Measurements from ENCODE around the gene LRBA. TPM values are rescaled to one million over a fixed set of nuclear protein-coding genes. Genes with fewer than 3 reads are reported as not detected.
"Not testable (repeated sequence)": the region's sequence is repeated elsewhere in the genome, so short reads cannot be mapped to it uniquely, and the experiment has no call there.

LRBA gene
- total and polyA plus RNA-seq, 12 donors, result 6.2 to 31.2 (median 23.9) TPM

DNA sequence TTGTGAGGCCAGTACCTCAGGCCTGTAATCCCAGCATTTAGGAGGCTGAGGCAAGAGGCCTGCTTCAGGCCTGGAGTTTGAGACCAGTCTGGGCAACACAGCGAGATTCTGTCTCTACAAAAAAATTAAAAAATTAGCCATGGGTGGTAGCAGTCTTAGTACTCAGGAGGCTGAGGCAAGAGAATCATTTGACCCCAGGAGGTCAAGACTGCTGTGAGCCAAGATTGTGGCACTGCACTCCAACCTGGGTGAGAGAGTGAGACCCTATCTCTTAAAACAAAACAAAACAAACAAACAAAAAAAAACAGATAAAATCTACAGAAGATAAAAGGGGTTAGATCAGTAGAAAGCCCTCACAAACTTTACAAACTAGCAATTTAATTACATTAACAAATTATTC, 352.4 kb downstream of the LRBA start:
- Histone ChIP-seq H3K36me3 (peaks cover 0 to 3% (median 0%) of the 10 kb centered on the region in 9 donors), H3K27me3 (no peaks in the 10 kb centered on the region), H3K9me3 (no peaks in the 10 kb centered on the region), H3K27ac (no peak overlapping the region), H3K4me3 (no peak overlapping the region), H3K4me1 (no peaks in the 10 kb centered on the region)
- intact Hi-C loops (cut with DNase I), result no loop called here
- 96% methylated on average over 1 of the region's 1 CpG for WGBS, 2 donors
- ATAC-seq (no peak), DNase-seq (no peak)
- TF ChIP-seq, protein P1, sequence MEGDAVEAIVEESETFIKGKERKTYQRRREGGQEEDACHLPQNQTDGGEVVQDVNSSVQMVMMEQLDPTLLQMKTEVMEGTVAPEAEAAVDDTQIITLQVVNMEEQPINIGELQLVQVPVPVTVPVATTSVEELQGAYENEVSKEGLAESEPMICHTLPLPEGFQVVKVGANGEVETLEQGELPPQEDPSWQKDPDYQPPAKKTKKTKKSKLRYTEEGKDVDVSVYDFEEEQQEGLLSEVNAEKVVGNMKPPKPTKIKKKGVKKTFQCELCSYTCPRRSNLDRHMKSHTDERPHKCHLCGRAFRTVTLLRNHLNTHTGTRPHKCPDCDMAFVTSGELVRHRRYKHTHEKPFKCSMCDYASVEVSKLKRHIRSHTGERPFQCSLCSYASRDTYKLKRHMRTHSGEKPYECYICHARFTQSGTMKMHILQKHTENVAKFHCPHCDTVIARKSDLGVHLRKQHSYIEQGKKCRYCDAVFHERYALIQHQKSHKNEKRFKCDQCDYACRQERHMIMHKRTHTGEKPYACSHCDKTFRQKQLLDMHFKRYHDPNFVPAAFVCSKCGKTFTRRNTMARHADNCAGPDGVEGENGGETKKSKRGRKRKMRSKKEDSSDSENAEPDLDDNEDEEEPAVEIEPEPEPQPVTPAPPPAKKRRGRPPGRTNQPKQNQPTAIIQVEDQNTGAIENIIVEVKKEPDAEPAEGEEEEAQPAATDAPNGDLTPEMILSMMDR (IDR thresholded peaks at IDR 0.05), result no peak

DNA sequence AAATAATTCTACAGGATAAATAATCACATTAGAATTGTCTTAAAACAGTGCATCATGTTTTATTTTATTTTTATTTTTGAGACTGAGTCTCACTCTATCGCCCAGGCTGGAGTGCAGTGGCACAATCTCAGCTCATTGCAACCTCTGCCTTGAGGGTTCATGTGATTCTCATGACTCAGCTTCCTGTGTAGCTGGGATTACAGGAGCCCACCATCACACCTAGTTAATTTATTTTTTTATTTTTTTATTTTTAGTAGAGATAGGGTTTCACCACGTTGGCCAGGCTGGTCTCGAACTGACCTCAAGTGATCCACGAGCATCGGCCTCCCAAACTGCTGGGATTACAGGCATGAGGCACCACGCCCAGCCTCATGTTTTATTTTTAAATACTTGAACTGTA, 353.5 kb downstream of the LRBA start:
- intact Hi-C loops (cut with DNase I); DNase-seq; H3K36me3 ChIP-seq; H3K9me3 ChIP-seq; ATAC-seq; H3K27me3 ChIP-seq; H3K27ac ChIP-seq; H3K4me3 ChIP-seq; H3K4me1 ChIP-seq: not testable (repeated sequence)
- WGBS, 2 donors, result 90 to 91% methylated on average over 6 of the region's 6 CpGs

DNA sequence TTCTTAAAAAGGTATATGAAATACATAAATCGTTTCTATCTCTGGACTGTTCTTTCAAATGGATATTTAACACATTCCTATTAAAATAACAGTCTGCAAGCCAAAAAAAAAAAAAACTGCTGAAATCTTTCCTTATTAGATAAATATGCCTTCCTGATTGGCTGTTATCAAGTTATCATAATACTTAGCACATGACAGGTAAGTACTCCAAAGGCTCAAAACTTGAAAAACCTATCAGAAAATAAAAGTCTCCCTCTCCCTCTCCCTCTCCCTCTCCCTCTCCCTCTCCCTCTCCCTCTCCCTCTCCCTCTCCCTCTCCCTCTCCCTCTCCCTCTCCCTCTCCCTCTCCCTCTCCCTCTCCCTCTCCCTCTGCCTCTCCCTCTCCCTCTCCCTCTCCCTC, 356.8 kb downstream of the LRBA start:
- H3K36me3 ChIP-seq, result not testable (repeated sequence)
- WGBS, 2 donors, result 94 to 100% methylated on average over 1 of the region's 1 CpG

DNA sequence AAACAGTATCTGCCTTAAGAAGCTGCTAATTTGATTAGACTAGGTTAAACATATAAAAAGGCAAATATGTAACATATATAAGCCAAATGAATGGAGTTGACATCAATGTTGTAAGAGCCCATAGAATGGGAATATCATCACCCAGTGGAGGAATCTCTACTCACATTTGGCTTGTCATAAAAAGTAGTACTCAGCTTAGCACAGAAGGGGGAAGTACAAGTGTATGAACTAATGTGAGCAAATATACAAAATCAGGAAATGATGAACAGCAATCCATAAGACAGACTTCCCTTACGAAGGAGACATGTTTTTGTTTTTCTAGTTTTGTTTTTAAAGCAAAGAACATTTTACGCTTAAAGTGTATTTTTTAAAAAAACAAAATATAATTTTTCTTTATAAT, 358.2 kb downstream of the LRBA start:
- Histone ChIP-seq H3K4me3 (no peak overlapping the region), H3K4me1 (no peaks in the 10 kb centered on the region), H3K27ac (no peak overlapping the region), H3K9me3 (no peaks in the 10 kb centered on the region), H3K36me3 (no peaks in the 10 kb centered on the region), H3K27me3 (no peaks in the 10 kb centered on the region)
- DNase-seq, result no peak
- ATAC-seq, result no peak
- TF ChIP-seq, protein P1 (IDR thresholded peaks at IDR 0.05), result no peak
- intact Hi-C loops (cut with DNase I), result no loop called here
- 95% methylated on average over 2 of the region's 2 CpGs for WGBS, 2 donors

More for the DNA sequence above, 356.8 kb downstream of the LRBA start:
- H3K27me3 ChIP-seq; ATAC-seq; intact Hi-C loops (cut with DNase I); H3K9me3 ChIP-seq; H3K4me3 ChIP-seq; H3K27ac ChIP-seq; DNase-seq; H3K4me1 ChIP-seq: not testable (repeated sequence)

DNA sequence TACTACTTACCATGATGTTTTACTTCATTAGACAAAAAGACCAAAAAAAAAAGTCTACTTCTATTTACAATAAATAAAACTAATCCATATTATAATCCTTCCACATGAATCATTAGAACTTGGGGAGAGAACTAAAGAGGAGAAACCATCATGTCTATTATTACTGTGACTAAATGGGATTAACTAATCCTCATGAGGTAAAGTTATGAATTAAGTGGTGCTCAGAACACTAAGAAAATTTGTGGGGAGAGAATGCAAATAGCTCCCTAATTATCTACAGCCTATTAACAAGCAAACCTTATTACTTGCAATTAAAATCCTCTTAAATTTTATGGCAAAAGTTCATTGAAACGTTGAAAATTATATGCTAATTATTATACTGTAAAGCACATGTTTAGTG, 364.3 kb downstream of the LRBA start:
- WGBS, 2 donors, result 84 to 95% methylated on average over 1 of the region's 1 CpG
- ATAC-seq (no peak), DNase-seq (no peak)
- TF ChIP-seq, protein P1 (IDR thresholded peaks at IDR 0.05), result no peak
- no peaks in the 10 kb centered on the region for H3K27me3 ChIP-seq
- H3K4me1 ChIP-seq, result no peaks in the 10 kb centered on the region
- H3K27ac ChIP-seq, result no peak overlapping the region
- H3K4me3 ChIP-seq, result no peak overlapping the region
- no peaks in the 10 kb centered on the region for H3K36me3 ChIP-seq
- intact Hi-C loops (cut with DNase I), result no loop called here
- no peaks in the 10 kb centered on the region for H3K9me3 ChIP-seq

DNA sequence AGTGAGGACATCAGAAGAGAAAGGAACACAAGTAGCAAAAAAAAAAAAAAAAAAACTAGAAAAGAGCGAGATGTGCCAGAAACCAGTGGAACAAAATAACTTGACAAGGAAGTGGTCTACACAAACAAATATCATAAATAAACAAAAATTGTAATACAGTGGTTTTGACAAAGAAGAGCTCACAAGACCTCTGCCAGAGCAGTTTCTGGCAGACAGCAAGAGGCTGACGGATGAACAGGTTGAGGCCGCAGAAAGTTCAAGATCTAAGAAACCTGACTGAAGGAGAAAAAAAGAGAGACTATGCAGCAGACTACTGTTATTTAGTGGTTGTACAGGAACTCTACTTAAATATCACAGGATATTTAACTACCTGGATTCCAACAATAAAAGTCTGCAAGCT, 367.0 kb downstream of the LRBA start:
- WGBS, 2 donors, result 93 to 96% methylated on average over 3 of the region's 3 CpGs
- H3K36me3 ChIP-seq, result no peaks in the 10 kb centered on the region

More for the DNA sequence above, 367.0 kb downstream of the LRBA start:
- H3K4me1 ChIP-seq, result no peaks in the 10 kb centered on the region
- intact Hi-C loops (cut with DNase I), result no loop called here
- H3K27ac ChIP-seq, result no peak overlapping the region
- no peak overlapping the region for H3K4me3 ChIP-seq
- ATAC-seq (no peak), DNase-seq (no peak)
- H3K27me3 ChIP-seq, result no peaks in the 10 kb centered on the region
- no peaks in the 10 kb centered on the region for H3K9me3 ChIP-seq
- TF ChIP-seq, protein P1 (IDR thresholded peaks at IDR 0.05), result no peak
